Stimulated activated CD4-positive, alpha-beta T cell treated with anti-CD3 and anti-CD28 coated beads, Interleukin-12 subunit alpha, Interleukin-12 subunit beta, amount 100 ng/mL, for 48 hours (primary cell): ENCODE measurements around the gene CYP1A2.
"Not testable (repeated sequence)": the region's sequence is repeated elsewhere in the genome, so short reads cannot be mapped to it uniquely, and the experiment has no call there.

ENCODE experiments used
- DNase-seq, 3 donors: peaks; one replicate each; pipeline ENCODE4 v3.0.0-alpha.2; 2020; ENCODE audit warnings: low read depth in 2 of 3, low spot score in 1 of 3

Gene CYP1A2

GRCh38 chr15:74735305-74735704 is 13.3 kb upstream of the CYP1A2 start:
- DNase-seq = no peak

- not testable (repeated sequence) for DNase-seq
Observed at GRCh38 chr15:74738239-74738638, 10.4 kb upstream of the CYP1A2 start.

- no peak for DNase-seq
Observed at GRCh38 chr15:74742422-74742821, 6.2 kb upstream of the CYP1A2 start.

GRCh38 chr15:74746389-74746788 is 2.3 kb upstream of the CYP1A2 start:
- DNase-seq = no peak

GRCh38 chr15:74749832-74750231 is 1.2 kb downstream of the CYP1A2 start:
- no peak for DNase-seq

- DNase-seq = no peak
Observed at GRCh38 chr15:74750751-74751150, 2.1 kb downstream of the CYP1A2 start.

- DNase-seq = no peak
Observed at GRCh38 chr15:74752011-74752410, 3.4 kb downstream of the CYP1A2 start.

- DNase-seq = no peak
Observed at GRCh38 chr15:74752531-74752930, 3.9 kb downstream of the CYP1A2 start.

GRCh38 chr15:74754593-74755215 is 6.1 kb downstream of the CYP1A2 start:
- no peak for DNase-seq

- no peak for DNase-seq
Observed at GRCh38 chr15:74758736-74759135, 10.1 kb downstream of the CYP1A2 start.

- DNase-seq = no peak
Observed at GRCh38 chr15:74762791-74763150, 14.1 kb downstream of the CYP1A2 start.

GRCh38 chr15:74763416-74763815 is 14.8 kb downstream of the CYP1A2 start:
- no peak for DNase-seq

GRCh38 chr15:74767167-74768098 is 18.8 kb downstream of the CYP1A2 start:
- no peak for DNase-seq

GRCh38 chr15:74768099-74768770 is 19.6 kb downstream of the CYP1A2 start:
- DNase-seq = no peak

GRCh38 chr15:74768771-74769342 is 20.2 kb downstream of the CYP1A2 start:
- DNase-seq = no peak

- no peak for DNase-seq
Observed at GRCh38 chr15:74769463-74770025, 20.9 kb downstream of the CYP1A2 start.

- no peak for DNase-seq
Observed at GRCh38 chr15:74770211-74770903, 21.7 kb downstream of the CYP1A2 start.

- DNase-seq = no peak
Observed at GRCh38 chr15:74773329-74773728, 24.7 kb downstream of the CYP1A2 start.

- DNase-seq = no peak
Observed at GRCh38 chr15:74773731-74774252, 25.1 kb downstream of the CYP1A2 start.

- DNase-seq = no peak
Observed at GRCh38 chr15:74775132-74775562, 26.5 kb downstream of the CYP1A2 start.
